HUES48 (cell line): Measurements from ENCODE around the gene NPL.

Experiments used
- H3K27ac ChIP-seq: one replicate; pipeline ENCODE4 v1.7.0; 2013; ENCODE audit warnings: low read depth, low read length, inconsistent platforms
- H3K27me3 ChIP-seq: 2 replicates; pipeline ENCODE4 v1.6.1; 2013; ENCODE audit warnings: mild to moderate bottlenecking, low read length; ENCODE audit not compliant: control insufficient read depth, insufficient read depth
- H3K36me3 ChIP-seq: 2 replicates; pipeline ENCODE4 v1.6.1; 2013; ENCODE audit warnings: low read length; ENCODE audit not compliant: control insufficient read depth, insufficient read depth
- H3K4me1 ChIP-seq: 2 replicates; pipeline ENCODE4 v1.6.1; 2013; ENCODE audit warnings: mild to moderate bottlenecking, low read length; ENCODE audit not compliant: control insufficient read depth, insufficient read depth
- H3K4me3 ChIP-seq: 2 replicates; pipeline ENCODE4 v1.5.1; 2013; ENCODE audit warnings: mild to moderate bottlenecking, low read depth, low read length
- H3K9ac ChIP-seq: 2 replicates; pipeline ENCODE4 v1.6.1; 2013; ENCODE audit warnings: mild to moderate bottlenecking, low read depth, low read length, moderate library complexity
- H3K9me3 ChIP-seq: 2 replicates; pipeline ENCODE4 v1.6.1; 2013; ENCODE audit warnings: low read length; ENCODE audit not compliant: control insufficient read depth, insufficient read depth

The NPL gene

GRCh38 chr1:182781841-182782586, 7.6 kb upstream of the NPL start:
- Histone ChIP-seq H3K27ac (no peak overlapping the region), H3K36me3 (no peaks in the 10 kb centered on the region), H3K4me3 (no peak overlapping the region), H3K27me3 (peaks cover 3% of the 10 kb centered on the region), H3K9ac (no peak overlapping the region), H3K4me1 (peaks cover 5% of the 10 kb centered on the region), H3K9me3 (no peaks in the 10 kb centered on the region)

GRCh38 chr1:182782587-182782913, 7.0 kb upstream of the NPL start:
- Histone ChIP-seq H3K9ac (no peak overlapping the region), H3K27ac (no peak overlapping the region), H3K4me3 (no peak overlapping the region), H3K4me1 (peaks cover 5% of the 10 kb centered on the region), H3K27me3 (peaks cover 8% of the 10 kb centered on the region), H3K36me3 (no peaks in the 10 kb centered on the region), H3K9me3 (no peaks in the 10 kb centered on the region)

GRCh38 chr1:182783068-182783467, 6.5 kb upstream of the NPL start:
- Histone ChIP-seq H3K27ac (no peak overlapping the region), H3K36me3 (no peaks in the 10 kb centered on the region), H3K27me3 (peaks cover 13% of the 10 kb centered on the region), H3K4me3 (no peak overlapping the region), H3K4me1 (peaks cover 5% of the 10 kb centered on the region), H3K9me3 (no peaks in the 10 kb centered on the region), H3K9ac (no peak overlapping the region)

- H3K4me3 ChIP-seq = no peak overlapping the region
- no peaks in the 10 kb centered on the region for H3K9me3 ChIP-seq
- H3K36me3 ChIP-seq = no peaks in the 10 kb centered on the region
- peaks cover 29% of the 10 kb centered on the region for H3K27me3 ChIP-seq
- no peak overlapping the region for H3K9ac ChIP-seq
- H3K4me1 ChIP-seq = peaks cover 5% of the 10 kb centered on the region
- no peak overlapping the region for H3K27ac ChIP-seq
These were observed 4.9 kb upstream of the NPL start for GRCh38 chr1:182784556-182785171.

GRCh38 chr1:182785181-182785580, 4.4 kb upstream of the NPL start:
- H3K36me3 ChIP-seq = no peaks in the 10 kb centered on the region
- H3K4me3 ChIP-seq = no peak overlapping the region
- H3K27me3 ChIP-seq = peaks cover 35% of the 10 kb centered on the region
- H3K9ac ChIP-seq = no peak overlapping the region
- H3K4me1 ChIP-seq = peaks cover 5% of the 10 kb centered on the region
- no peaks in the 10 kb centered on the region for H3K9me3 ChIP-seq
- no peak overlapping the region for H3K27ac ChIP-seq

- no peak overlapping the region for H3K9ac ChIP-seq
- H3K4me3 ChIP-seq = no peak overlapping the region
- peaks cover 5% of the 10 kb centered on the region for H3K4me1 ChIP-seq
- H3K9me3 ChIP-seq = no peaks in the 10 kb centered on the region
- peaks cover 44% of the 10 kb centered on the region for H3K27me3 ChIP-seq
- H3K36me3 ChIP-seq = no peaks in the 10 kb centered on the region
- no peak overlapping the region for H3K27ac ChIP-seq
These were observed 3.2 kb upstream of the NPL start for GRCh38 chr1:182786223-182786994.

GRCh38 chr1:182786995-182787324, 2.6 kb upstream of the NPL start:
- no peak overlapping the region for H3K4me3 ChIP-seq
- H3K36me3 ChIP-seq = no peaks in the 10 kb centered on the region
- H3K27ac ChIP-seq = no peak overlapping the region
- H3K9me3 ChIP-seq = no peaks in the 10 kb centered on the region
- H3K4me1 ChIP-seq = peaks cover 3% of the 10 kb centered on the region
- H3K9ac ChIP-seq = no peak overlapping the region
- H3K27me3 ChIP-seq = peaks cover 44% of the 10 kb centered on the region

- Histone ChIP-seq H3K27ac (no peak overlapping the region), H3K27me3 (peaks cover 44% of the 10 kb centered on the region), H3K9me3 (no peaks in the 10 kb centered on the region), H3K4me1 (no peaks in the 10 kb centered on the region), H3K36me3 (no peaks in the 10 kb centered on the region), H3K4me3 (no peak overlapping the region), H3K9ac (no peak overlapping the region)
These were observed 2.0 kb downstream of the NPL start for GRCh38 chr1:182791281-182792179.

- Histone ChIP-seq H3K9ac (no peak overlapping the region), H3K4me3 (no peak overlapping the region), H3K27ac (no peak overlapping the region), H3K36me3 (no peaks in the 10 kb centered on the region), H3K9me3 (no peaks in the 10 kb centered on the region), H3K4me1 (no peaks in the 10 kb centered on the region), H3K27me3 (peaks cover 20% of the 10 kb centered on the region)
These were observed 4.5 kb downstream of the NPL start for GRCh38 chr1:182794091-182794490.

- Histone ChIP-seq H3K27ac (no peak overlapping the region), H3K27me3 (peaks cover 14% of the 10 kb centered on the region), H3K9me3 (no peaks in the 10 kb centered on the region), H3K4me1 (no peaks in the 10 kb centered on the region), H3K4me3 (no peak overlapping the region), H3K36me3 (no peaks in the 10 kb centered on the region), H3K9ac (no peak overlapping the region)
These were observed 5.2 kb downstream of the NPL start for GRCh38 chr1:182794676-182795201.
